ENCODE results near the gene FAM222A. TPM values are rescaled to one million over a fixed set of nuclear protein-coding genes. Genes with fewer than 3 reads are reported as not detected.
A peak's percentile ranks its signal among the peaks of the same experiment; 100 is the strongest.

The FAM222A gene
- total and polyA plus RNA-seq, 2 of the 8 experiments (the other 6 are each of a cell fraction or from before 2014, with no cell fraction given): 0.94 to 1.1 TPM

GRCh38 chr12:109736552-109737108 is 23.0 kb downstream of the FAM222A start:
- H3K4me2 ChIP-seq (ENCODE audit: insufficient read depth in 1 of 2, low read depth in 2 of 2, low read length in 2 of 2): peak overlapping the region in 1 of 2 experiments; percentile 35; a peak in 1 of 4 replicates
- no peak for TF ChIP-seq BRCA1 (IDR thresholded peaks at IDR 0.05; ENCODE audit: low read depth, low read length)
- 0 out of 4 replicates have a peak, but pooled peaks of 1 of the 2 experiments have one; percentile 6 for TF ChIP-seq RAD21 (IDR thresholded peaks at IDR 0.05 in 1 of 2, conservative IDR thresholded peaks at IDR 0.05 in 1 of 2; ENCODE audit: low read depth in 2 of 2, low read length in 2 of 2)
- TF ChIP-seq YY1 (IDR thresholded peaks at IDR 0.05; ENCODE audit: low read depth, low read length): peak; percentile 73
- TF ChIP-seq SP1 (IDR thresholded peaks at IDR 0.05; ENCODE audit: low read depth, low read length): peak; percentile 30; the same call in 1 of the 2 replicates
- peak; percentile 91 for TF ChIP-seq CREB1 (IDR thresholded peaks at IDR 0.05)
- peak; percentile 75 for TF ChIP-seq ATF2 (IDR thresholded peaks at IDR 0.05; ENCODE audit: low read length)
- peak; percentile 41; the same call in 1 of the 2 replicates for TF ChIP-seq MAX (IDR thresholded peaks at IDR 0.05)
- TF ChIP-seq SAP30 (IDR thresholded peaks at IDR 0.05; ENCODE audit: insufficient read depth, insufficient replicate concordance, low read length): peak; percentile 96
- TF ChIP-seq GTF2F1 (IDR thresholded peaks at IDR 0.05; ENCODE audit: borderline replicate concordance, low read depth, low read length): no peak
- TF ChIP-seq HDAC2 (IDR thresholded peaks at IDR 0.05; ENCODE audit: borderline replicate concordance in 1 of 2, low read depth in 2 of 2, low read length in 2 of 2): peak; percentile 80 to 95; a peak in 3 of 4 replicates

More at GRCh38 chr12:109736552-109737108, 23.0 kb downstream of the FAM222A start:
- Histone ChIP-seq H3K79me2 (ENCODE audit: control insufficient read depth in 1 of 2, insufficient read depth in 2 of 2, low read length in 2 of 2) (no peaks in the 10 kb centered on the region), H3K79me1 (ENCODE audit: low read depth, low read length) (no peaks in the 10 kb centered on the region), H3K18ac (ENCODE audit: extremely low read depth, low read length) (no peak overlapping the region), H4K8ac (ENCODE audit: extremely low read depth, insufficient read depth, low read length) (no peak overlapping the region), H3K27me3 (replicated peaks in 1 of 4; ENCODE audit: control insufficient read depth in 3 of 4, extremely low read depth in 1 of 4, insufficient read depth in 3 of 4, low read length in 3 of 4) (peaks cover 0 to 16% (median 9%) of the 10 kb centered on the region in 4 experiments; a peak in 4 of 7 replicates), H3K23me2 (ENCODE audit: low read depth, low read length) (no peaks in the 10 kb centered on the region), H4K5ac (ENCODE audit: insufficient read length, low read depth, low read length) (no peak overlapping the region), H4K20me1 (replicated peaks in 1 of 2; ENCODE audit: control insufficient read depth in 1 of 2, insufficient read depth in 2 of 2, low read length in 2 of 2) (peaks cover 0 to 10% of the 10 kb centered on the region in 2 experiments), H2BK120ac (replicated peaks; ENCODE audit: low read depth, low read length) (no peak overlapping the region), H2BK12ac (ENCODE audit: low read depth, low read length) (no peak overlapping the region), H2BK5ac (ENCODE audit: low read depth, low read length) (no peak overlapping the region), H3K23ac (ENCODE audit: insufficient read length) (no peak overlapping the region), H3K27ac (ENCODE audit: low read depth, low read length) (no peak overlapping the region), H2AFZ (ENCODE audit: low read length) (no peak overlapping the region), H3K36me3 (ENCODE audit: control insufficient read depth in 2 of 4, insufficient read depth in 4 of 4, low read length in 3 of 4) (no peaks in the 10 kb centered on the region), H3K56ac (replicated peaks; ENCODE audit: insufficient read length, low read depth, low read length) (no peak overlapping the region), H2BK20ac (ENCODE audit: low read length) (no peak overlapping the region), H2BK15ac (ENCODE audit: low read length) (no peak overlapping the region), H3K9ac (replicated peaks in 1 of 4; ENCODE audit: extremely low read depth in 1 of 4, low read depth in 3 of 4, low read length in 3 of 4) (no peak overlapping the region), H2AK5ac (ENCODE audit: low read depth, low read length) (no peak overlapping the region), H3K4me1 (replicated peaks in 1 of 4; ENCODE audit: control insufficient read depth in 3 of 4, insufficient read depth in 4 of 4, low read length in 3 of 4) (peaks cover 5 to 11% (median 7%) of the 10 kb centered on the region in 4 experiments; a peak in 6 of 7 replicates), H3K9me3 (ENCODE audit: insufficient read depth in 2 of 2, low read depth in 1 of 2, low read length in 1 of 2) (no peaks in the 10 kb centered on the region), H4K91ac (replicated peaks; ENCODE audit: insufficient read length, low read length) (no peak overlapping the region), H3K4ac (replicated peaks; ENCODE audit: insufficient read length, low read depth, low read length) (no peak overlapping the region), H3K4me3 (ENCODE audit: extremely low read depth in 1 of 4, insufficient read depth in 2 of 4, low read depth in 3 of 4, low read length in 4 of 4) (no peak overlapping the region), H3K14ac (ENCODE audit: insufficient read length) (no peak overlapping the region)
- ChIA-PET CTCF (ENCODE audit: partially characterized antibody) (interaction anchor here (1.0 to 3.7 kb wide), 10 partner anchors 9 to 217 kb away, joined by 3 to 35 read pairs (median 4); partner anchors contain the start of gene FAM222A), POLR2A (ENCODE audit: partially characterized antibody) (interaction anchor here (1.3 to 1.8 kb wide), 3 partner anchors 9 to 20 kb away, joined by 3 to 6 read pairs (median 5); no protein-coding TSS in a partner anchor)
- DNase-seq (ENCODE audit: low read depth in 1 of 2, low spot score in 2 of 2): peak in 1 of 2 experiments; percentile 87
- WGBS, 2 experiments (ENCODE audit: extremely low coverage in 1 of 2, insufficient coverage in 1 of 2, insufficient read length in 1 of 2, insufficient replicate concordance in 2 of 2, low coverage in 1 of 2, low lambda C conversion rate in 2 of 2, missing lambda C conversion rate in 1 of 2): 26% methylated on average over 12 of the region's 12 CpGs; no CpG with 5 or more reads in 1 of the 2 experiments
- FAIRE-seq: peak; percentile 75
